HG02798 (cell line): ENCODE measurements around the gene ADAMTS20.
"Not testable (repeated sequence)": the region's sequence is repeated elsewhere in the genome, so short reads cannot be mapped to it uniquely, and the experiment has no call there.

Source experiments
- ATAC-seq: cut with Tn5 transposase; IDR thresholded peaks from one replicate; pipeline ENCODE4 v1.9.1; 2021; ENCODE audit warnings: mild to moderate bottlenecking; ENCODE audit not compliant: unreplicated experiment, poor library complexity

Gene ADAMTS20

DNA sequence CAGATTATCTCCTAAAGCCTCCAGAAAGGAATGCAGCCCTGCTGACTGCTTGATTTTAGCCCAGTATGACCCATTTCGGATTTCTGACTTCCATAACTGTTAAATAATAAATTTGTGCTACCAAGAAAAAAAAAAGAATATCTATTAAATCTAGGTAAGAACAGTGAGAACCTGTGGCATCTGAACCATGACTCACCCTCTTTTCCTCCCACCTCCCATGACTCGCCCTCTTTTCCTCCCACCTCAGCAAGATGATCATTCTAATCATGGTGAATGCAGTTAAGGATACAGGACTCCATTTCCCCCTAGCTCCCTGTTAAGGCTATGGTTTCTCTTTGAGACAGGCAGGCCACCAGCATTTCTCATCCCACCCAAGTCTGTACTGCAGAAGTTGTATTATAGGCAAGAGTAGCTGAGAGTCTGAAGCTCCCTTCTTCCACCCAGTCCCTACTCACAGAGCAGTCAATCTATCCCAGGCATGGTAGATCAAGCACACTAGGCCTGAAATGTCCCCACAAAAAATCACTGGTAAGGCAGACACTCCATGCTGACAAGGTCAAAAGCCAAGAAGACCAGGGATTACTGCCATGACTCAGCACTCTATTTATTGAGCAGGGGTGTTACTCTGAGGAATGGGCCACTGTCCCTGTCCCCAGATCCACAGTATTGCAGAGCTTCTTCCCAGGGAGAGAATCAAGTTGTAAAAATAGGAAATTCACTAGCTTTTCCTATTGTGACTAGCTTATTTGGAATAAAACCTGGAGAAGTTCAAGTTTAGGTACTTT lies 188.9 kb downstream of the ADAMTS20 start:
- ATAC-seq: no peak

DNA sequence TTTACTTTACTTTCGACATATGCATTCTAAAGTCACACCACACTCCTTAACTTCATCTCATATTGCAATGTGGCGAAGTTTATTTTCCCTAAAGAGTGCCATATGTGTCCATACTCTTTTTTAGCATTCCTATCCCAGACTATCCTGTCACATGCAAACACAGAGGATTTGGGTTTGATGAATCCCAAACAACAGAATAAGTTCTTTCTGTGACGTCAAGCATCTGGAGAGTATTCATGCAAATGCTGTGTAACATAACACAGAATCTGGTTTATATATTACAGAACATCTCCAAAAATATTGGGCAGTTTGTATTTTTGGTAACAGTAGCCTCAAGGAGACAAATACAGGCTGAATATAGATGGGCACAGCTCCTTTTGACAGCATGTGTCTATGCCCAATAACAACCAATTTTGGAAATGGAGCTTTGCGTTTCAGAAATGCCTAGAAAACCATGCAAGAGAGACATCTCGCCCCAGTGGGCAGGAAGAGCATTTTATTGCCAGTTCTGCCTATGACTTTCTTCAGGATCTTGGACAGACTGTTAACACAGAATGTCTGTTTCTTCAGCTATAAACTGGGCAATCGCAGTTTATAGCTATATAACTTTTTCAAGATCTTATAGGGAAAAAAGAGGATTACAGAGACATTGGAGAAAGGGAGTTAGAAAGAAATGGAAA lies 190.8 kb downstream of the ADAMTS20 start:
- ATAC-seq: no peak

- ATAC-seq: not testable (repeated sequence)
Observed at GRCh38 chr12:43360001-43360400, 192.0 kb downstream of the ADAMTS20 start.

DNA sequence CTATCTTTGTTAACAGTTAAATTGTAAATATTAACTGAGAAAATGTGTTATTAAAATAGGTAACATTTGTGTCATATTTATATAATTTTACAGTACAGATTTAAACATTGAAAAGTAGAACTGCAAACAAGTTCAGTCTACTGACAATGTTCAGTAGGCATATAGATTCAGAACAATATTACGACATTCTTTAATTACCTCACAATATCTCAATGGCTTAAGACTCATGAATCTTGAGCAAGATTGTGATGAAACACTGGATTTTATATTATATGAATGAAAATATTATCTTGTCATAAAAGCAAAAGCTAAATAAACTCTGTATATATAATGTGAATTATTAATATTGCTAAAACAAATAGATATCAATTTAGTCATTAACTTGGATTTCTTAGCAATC lies 194.9 kb downstream of the ADAMTS20 start:
- no peak for ATAC-seq

GRCh38 chr12:43352001-43352400 lies 200.0 kb downstream of the ADAMTS20 start:
- ATAC-seq: no peak

GRCh38 chr12:43349863-43350262 lies 202.1 kb downstream of the ADAMTS20 start:
- ATAC-seq: no peak

DNA sequence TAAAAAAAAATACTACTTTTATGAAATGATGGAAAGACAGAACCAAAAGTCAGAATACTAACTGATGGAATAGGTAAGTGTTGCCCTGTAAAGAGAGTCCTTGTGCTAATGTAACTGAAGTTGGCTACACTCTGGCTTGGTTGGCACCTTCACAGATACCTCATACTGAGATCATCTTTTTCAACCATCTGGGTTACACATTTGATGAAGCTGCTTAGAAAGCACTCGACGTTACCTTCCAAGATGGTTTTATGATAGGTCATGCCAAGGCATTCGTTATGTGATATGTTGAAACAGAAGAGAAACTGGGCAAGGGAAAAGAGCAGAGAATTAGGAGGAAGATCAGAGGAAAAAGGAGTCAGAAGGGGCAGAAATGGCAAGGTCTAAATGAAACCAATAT lies 203.8 kb downstream of the ADAMTS20 start:
- ATAC-seq: no peak

DNA sequence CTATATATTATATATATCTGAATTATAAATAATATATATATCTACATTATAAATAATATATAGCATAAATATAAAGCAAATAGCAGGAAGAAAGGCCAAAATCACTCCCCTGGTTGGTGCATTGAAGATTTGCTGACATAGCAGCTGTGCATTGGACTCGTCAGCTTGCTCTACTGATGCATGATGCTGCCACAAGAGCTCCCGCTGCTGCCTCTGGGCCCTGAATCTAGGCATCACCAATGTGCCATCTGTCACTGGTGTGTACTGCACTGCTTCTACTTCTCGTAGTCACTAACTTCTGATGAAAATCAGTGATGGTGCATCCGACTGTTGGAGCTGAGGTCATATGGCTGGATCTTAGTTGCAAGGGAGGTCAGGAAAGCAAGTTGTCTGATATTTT lies 205.0 kb downstream of the ADAMTS20 start:
- no peak for ATAC-seq

DNA sequence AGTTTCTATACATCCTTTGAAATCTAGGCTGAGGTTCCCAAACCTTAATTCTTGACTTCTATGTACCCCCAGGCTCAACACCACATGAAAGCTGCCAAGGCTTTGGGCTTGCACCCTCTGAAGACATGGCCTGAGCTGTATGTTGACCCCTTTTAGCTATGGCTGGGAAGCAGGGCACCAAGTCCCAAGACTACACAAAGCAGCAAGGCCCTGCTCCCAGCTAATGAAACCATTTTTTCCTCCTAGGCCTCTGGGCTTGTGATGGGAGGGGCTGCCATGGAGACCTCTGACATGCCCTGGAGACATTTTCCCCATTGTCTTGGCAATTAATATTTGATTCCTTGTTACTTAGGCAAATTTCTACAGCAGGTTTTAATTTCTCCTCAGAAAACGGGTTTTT lies 207.0 kb downstream of the ADAMTS20 start:
- no peak for ATAC-seq

DNA sequence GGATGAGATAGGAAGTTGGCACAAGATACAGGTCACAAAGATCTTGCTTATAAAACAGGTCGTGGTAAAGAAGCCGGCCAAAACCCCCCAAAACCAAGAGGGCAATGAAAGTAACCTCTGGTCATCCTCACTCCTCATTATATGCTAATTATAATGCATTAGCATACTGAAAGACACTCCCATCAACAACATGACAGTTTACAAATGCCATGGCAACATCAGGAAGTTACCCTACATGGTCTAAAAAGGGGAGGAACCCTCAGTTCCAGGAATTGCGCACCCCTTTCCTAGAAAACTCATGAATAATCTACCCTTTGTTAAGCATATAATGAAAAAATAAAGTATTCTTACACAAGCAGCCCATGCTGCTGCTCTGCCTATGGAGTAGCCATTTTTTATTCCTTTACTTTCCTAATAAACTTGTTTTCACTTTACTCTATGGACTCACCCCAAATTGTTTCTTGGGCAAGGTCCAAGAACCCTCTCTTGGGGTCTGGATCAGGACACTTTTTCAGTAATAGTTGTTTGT lies 210.2 kb downstream of the ADAMTS20 start:
- ATAC-seq: not testable (repeated sequence)

GRCh38 chr12:43338848-43339526 lies 213.0 kb downstream of the ADAMTS20 start:
- ATAC-seq: peak; percentile 50

DNA sequence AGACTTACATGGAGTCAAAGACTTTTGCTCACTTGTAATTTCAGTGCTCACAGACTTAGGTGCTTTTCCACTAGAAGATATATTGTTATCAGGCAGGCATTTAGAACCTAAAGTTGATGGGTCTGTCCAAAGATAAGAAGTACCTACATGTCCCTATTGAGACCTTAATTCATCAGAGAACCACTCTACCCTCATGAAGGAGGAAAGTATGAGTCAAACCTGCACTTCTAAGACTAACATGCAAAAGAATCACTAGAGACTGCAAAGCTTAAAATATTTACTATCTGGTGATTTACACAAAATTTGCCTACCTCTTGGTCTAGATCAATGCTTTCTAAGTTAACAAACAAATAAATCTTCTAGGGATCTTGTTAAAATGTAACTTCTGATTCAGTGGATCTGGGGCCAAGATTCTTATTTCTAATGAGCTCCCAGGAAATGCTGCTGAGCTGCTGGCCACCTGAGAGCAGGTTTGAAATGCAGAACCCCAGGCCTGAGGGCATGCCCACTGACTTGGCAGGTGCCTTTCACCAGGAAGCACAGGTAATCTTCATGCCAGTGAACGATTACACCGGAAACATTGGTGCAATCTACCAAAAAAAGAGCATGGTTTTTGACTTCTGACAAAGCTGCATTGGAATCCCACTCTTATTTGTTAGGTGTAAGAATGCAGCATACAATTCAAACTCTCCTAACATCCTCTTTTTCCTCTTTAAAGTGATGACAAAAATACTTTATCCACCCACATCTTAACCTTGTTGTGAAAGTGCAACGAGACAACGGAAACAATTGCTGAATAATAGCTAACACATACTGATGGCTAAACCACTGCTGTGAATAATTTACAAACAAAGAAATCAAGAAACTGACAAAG lies 214.2 kb downstream of the ADAMTS20 start:
- ATAC-seq: peak; percentile 61

DNA sequence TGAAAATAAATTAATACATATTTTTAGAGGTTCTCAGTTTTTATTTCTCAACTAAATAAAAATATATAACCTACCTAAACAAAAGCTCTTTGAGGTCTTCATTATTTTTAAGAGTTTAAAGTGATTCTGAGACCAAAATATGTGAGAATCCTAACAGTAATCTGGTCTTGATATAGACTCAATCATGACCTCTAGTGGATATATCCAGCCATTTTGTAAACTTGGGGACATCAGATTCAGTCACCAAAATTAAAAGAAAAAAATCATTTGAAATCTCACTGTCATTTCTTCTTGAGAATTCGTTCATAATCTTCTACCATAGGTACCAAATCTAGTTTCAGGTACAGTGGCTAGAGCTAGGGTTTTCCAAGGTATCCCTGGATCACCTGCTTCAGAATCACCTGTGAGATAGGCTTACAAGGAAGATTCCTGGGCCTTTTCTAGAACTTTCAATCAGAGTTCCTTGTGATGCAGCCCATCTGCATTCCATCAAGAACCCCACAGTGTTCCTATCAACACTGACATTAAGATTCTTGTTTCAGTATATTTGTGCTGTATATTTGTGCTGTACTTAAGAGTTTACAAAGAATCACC lies 214.9 kb downstream of the ADAMTS20 start:
- peak; percentile 24 for ATAC-seq

- no peak for ATAC-seq
Observed at GRCh38 chr12:43333644-43334043, 218.4 kb downstream of the ADAMTS20 start.

- ATAC-seq: no peak
Observed at GRCh38 chr12:43332977-43333640, 218.9 kb downstream of the ADAMTS20 start.

- ATAC-seq: no peak
Observed at GRCh38 chr12:43331935-43332334, 220.1 kb downstream of the ADAMTS20 start.

- ATAC-seq: no peak
Observed at GRCh38 chr12:43329375-43329774, 222.6 kb downstream of the ADAMTS20 start.

DNA sequence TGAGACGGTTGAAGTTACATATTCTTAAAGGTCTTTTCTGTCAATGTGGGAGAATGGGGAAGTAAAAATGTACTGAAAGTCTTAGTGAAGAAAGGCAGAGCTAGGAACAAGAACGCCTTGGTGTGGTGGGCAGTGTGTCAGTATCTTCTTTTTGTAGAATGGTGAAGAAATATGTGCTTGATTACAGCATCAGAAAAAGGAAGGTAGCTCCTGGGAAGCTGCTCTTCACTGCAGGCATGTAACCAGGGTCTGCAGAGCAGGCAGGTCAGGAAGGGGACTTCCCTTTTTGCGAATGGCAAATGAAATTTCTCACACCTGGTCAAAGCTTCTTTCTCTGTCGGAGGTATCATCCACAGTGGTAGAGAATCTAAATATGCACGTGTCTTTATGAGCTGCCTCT lies 226.2 kb downstream of the ADAMTS20 start:
- peak; percentile 94 for ATAC-seq

DNA sequence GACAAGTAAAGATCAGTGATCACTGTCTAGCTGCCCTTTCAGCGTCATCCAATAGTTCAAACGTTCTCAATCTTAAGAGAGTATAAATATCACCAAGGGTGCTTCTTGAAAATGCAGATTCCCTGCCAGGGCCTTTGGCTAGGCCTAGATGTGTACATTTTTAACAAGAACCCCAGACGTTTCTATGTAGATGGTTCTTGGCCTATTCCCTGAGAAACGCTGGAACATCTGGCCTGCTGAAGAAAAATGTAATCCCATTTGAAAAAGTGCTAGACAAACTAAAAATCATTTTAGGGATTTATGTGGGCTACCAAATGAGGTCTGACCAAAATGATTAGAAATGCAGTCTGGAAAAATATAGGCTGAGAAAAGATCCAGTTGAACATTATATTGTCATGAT lies 231.7 kb downstream of the ADAMTS20 start:
- ATAC-seq: no peak
